Stimulated activated naive CD8-positive, alpha-beta T cell treated with anti-CD3 and anti-CD28 coated beads, Interleukin-15, amount 100 ng/mL, for 72 hours (primary cell): ENCODE data around the gene ZNF827.

Experiments used
- ATAC-seq: fragments of 150-1000 bp; cut with Tn5 transposase; 2 replicates; pipeline ENCODE4 v1.10.0; 2021; ENCODE audit warnings: mild to moderate bottlenecking, moderate library complexity
- DNase-seq, 2 donors: peaks; one replicate each; pipeline ENCODE4 v3.0.0; 2021 to 2022
- H3K27ac Mint-ChIP-seq, 2 donors: one replicate each; pipeline ENCODE4 v1.8.0; 2022; ENCODE audit warnings: mild to moderate bottlenecking in 2 of 2, mixed read lengths in 2 of 2, moderate library complexity in 2 of 2
- H3K27me3 Mint-ChIP-seq: one replicate; pipeline ENCODE4 v1.8.0; 2022; ENCODE audit warnings: mixed read lengths
- H3K4me1 Mint-ChIP-seq: one replicate; pipeline ENCODE4 v1.8.0; 2022; ENCODE audit warnings: mild to moderate bottlenecking, mixed read lengths
- H3K4me3 Mint-ChIP-seq, 2 donors: one replicate each; pipeline ENCODE4 v1.8.0; 2022; ENCODE audit warnings: mild to moderate bottlenecking in 2 of 2, mixed read lengths in 2 of 2, moderate library complexity in 1 of 2
- H3K9me3 Mint-ChIP-seq, 2 donors: one replicate each; pipeline ENCODE4 v1.8.0; 2022; ENCODE audit warnings: mixed read lengths in 2 of 2

ZNF827 gene

DNA sequence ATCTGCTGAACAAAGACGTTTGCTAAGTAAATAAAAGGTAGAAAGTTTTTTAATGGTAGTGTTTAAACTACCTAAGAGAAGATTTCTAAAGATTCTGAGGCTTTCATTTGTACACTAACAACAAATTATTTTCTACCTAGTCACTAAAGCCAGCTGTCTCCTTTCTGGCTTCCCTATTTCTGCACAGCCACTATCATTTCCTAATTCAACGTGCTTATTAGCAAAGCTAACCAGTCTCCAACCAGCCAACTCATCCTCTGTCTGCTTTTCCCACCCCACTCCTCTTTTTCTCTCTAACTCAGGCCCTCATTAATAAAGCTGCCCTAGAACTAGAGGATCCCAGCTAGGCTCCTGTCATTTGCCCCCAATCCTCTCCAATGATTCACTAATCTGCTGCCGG lies 118.2 kb downstream of the ZNF827 start:
- Mint-ChIP-seq H3K27ac (no peak overlapping the region), H3K4me1 (peaks cover 42% of the 10 kb centered on the region), H3K9me3 (no peaks in the 10 kb centered on the region), H3K4me3 (no peak overlapping the region), H3K27me3 (no peaks in the 10 kb centered on the region)
- ATAC-seq (no peak), DNase-seq (no peak)

DNA sequence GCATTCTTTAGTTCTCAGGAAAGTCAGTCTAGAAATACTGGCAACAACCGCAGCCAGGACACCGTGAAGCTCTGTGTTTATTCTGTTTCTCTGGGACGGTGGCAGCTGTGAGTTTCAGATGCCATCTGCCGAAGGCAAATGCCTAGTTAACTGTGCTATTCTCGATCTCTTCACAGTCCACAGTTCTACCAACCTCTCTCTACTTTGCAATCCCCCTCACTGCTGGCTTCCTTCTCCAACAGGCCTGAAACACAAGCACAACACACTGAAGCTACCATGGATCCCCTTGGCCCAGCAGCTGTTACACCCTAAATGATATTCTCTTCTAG lies 118.8 kb downstream of the ZNF827 start:
- DNase-seq: no peak
- Mint-ChIP-seq H3K9me3 (no peaks in the 10 kb centered on the region), H3K4me3 (no peak overlapping the region), H3K4me1 (peaks cover 42% of the 10 kb centered on the region), H3K27me3 (no peaks in the 10 kb centered on the region), H3K27ac (no peak overlapping the region)
- ATAC-seq: no peak

DNA sequence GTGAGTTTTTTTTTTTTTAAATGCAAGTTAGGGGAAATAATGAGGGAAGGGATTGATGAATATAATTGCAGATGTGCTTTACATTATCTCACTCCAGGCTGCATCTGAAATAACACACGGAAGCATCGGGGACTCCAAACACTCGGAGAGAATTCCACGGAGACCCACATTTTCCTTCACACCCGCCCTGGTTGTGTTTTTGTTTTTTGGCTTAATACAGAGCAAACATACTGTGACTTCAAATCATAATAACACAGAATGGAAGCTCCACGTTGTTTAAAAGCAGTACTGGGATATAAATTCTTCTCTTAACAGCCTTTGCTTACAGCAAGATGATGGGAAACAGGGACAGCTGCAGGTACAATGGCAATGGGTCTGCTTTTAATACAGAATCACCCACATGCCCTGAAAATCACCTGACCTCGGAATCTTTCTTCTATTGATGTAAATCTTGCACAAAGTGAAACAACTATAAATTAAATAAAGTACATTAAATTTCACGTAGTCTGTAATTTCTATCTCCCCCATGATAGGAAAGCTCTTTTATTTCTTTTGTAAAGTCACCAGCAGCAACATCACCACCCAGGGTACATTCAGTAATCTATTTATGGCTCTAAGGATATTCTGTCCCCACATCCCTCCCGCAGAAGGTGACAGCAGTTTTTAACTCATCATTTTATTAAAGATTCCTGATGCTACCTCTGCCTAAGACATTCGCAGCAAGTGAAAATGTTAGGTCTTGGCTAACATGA lies 119.3 kb downstream of the ZNF827 start:
- DNase-seq (no peak), ATAC-seq (no peak)
- H3K4me1 Mint-ChIP-seq: peaks cover 42% of the 10 kb centered on the region
- no peak overlapping the region for H3K4me3 Mint-ChIP-seq
- no peaks in the 10 kb centered on the region for H3K9me3 Mint-ChIP-seq
- H3K27me3 Mint-ChIP-seq: no peaks in the 10 kb centered on the region
- no peak overlapping the region for H3K27ac Mint-ChIP-seq

DNA sequence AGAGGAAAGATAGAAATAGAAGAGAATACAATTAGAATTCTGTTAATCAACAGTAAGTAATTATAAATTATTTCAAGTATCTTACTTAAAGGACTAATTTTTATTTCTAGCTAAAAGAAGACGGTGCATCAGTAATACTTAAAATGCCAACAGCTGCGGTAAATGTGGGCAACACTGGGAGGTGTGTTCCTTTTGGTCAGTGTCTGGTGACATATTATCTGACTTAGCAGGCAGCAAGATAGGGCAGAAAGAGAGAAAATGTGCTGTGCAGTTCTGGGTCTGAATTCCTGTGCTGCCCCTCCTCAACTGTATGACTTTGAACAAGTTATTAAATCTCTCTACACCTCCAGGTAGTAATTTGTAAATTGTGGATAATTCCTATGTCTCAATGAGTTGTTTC lies 120.6 kb downstream of the ZNF827 start:
- no peak for DNase-seq
- H3K4me3 Mint-ChIP-seq: no peak overlapping the region
- H3K27ac Mint-ChIP-seq: no peak overlapping the region
- peaks cover 35% of the 10 kb centered on the region for H3K4me1 Mint-ChIP-seq
- no peak for ATAC-seq
- no peaks in the 10 kb centered on the region for H3K9me3 Mint-ChIP-seq
- no peaks in the 10 kb centered on the region for H3K27me3 Mint-ChIP-seq

DNA sequence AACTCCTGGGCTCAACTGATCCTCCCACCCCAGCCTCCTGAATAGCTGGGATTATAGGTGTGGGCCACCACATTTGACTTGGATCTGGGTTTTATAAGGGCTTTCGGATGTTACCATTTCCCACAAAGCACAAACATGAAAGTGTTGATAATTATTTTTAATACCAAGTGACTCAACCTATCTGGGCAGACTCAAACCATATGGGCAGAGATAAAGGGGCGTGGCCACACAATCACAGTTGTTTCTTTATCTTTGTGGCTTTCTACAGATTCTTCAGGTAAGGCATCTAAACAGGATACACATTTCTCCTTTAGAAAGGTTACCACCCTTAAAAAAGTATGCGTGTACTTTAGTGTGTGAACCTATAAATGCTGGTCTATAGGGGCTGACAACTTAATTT lies 122.5 kb downstream of the ZNF827 start:
- Mint-ChIP-seq H3K9me3 (no peaks in the 10 kb centered on the region), H3K4me1 (peaks cover 39% of the 10 kb centered on the region), H3K4me3 (no peak overlapping the region), H3K27me3 (no peaks in the 10 kb centered on the region), H3K27ac (peak overlapping the region in 1 of 2 donors; percentile 66)
- DNase-seq: no peak
- ATAC-seq: no peak

DNA sequence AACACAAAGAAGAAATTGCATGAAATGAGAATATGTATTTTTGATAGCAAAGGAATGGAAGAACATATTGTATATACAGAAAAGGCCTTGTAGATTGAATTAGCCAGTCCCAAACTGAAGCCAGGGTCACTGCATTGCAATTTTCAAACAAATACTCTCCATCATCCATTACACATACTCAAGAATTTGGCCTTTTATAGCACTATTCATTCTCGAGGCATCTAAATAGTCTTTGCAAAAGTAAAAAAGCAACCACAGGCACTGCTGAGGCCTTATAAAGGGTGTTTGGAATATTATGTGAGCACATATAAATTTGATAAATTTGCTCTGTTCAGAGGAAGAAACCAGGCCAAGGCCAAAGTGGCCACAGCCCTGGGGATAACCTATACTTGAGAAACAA lies 123.0 kb downstream of the ZNF827 start:
- H3K4me1 Mint-ChIP-seq: peaks cover 41% of the 10 kb centered on the region
- H3K27me3 Mint-ChIP-seq: no peaks in the 10 kb centered on the region
- no peak for DNase-seq
- H3K27ac Mint-ChIP-seq: peak overlapping the region in 1 of 2 donors; percentile 79
- peak overlapping the region; percentile 14 to 24 for H3K4me3 Mint-ChIP-seq
- ATAC-seq: no peak
- H3K9me3 Mint-ChIP-seq: no peaks in the 10 kb centered on the region

DNA sequence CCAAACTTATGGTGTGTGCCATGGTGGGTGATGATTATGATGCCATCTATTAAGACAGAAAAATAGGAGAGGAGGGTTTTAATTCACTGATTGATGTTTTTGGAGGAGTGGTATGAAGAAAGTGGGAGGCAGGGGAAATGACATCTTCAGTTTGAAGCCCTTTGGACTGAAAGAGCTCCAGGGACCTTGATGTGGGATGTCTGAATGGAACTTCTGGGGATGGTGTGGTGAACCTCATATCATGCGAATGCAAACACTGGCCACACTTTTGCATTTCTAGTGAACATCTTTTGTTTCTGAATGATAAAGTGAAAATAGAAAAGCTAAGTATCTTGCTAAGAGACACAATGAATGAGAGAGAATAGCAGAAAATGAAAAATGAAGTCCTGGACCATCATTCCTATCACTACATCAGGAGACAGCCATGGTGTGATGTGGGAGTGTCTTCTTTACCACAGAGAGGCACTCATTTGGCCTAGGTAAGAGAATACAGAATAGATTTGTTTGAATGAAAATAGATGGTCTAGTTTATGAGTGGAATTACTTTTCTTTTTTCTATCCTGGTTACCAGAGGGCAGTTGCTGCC lies 123.5 kb downstream of the ZNF827 start:
- Mint-ChIP-seq H3K4me3 (peak overlapping the region; percentile 14 to 24), H3K27ac (peak overlapping the region; percentile 8 to 79), H3K4me1 (peaks cover 43% of the 10 kb centered on the region), H3K9me3 (no peaks in the 10 kb centered on the region), H3K27me3 (no peaks in the 10 kb centered on the region)
- DNase-seq (peak in 1 of 2 donors; percentile 31), ATAC-seq (peak; percentile 76)

DNA sequence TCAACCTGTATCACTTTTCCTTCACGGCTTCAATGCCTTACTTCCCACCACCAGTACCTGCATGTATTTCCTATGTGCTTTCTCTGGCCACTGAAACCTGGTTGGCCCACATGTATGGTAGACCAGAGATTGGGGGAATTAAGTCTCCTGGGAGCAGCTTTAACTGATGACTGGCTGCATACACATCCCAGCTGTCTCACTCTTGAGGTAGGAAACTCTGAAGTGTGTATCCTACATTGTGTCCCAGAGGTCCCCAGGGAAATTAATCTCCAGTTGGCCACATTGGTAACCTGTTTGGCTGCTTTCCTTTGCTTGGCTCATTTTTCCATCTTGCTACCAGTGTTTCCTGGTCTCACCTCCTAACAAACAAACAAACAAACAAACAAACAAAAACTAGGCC lies 124.4 kb downstream of the ZNF827 start:
- DNase-seq (no peak), ATAC-seq (no peak)
- no peaks in the 10 kb centered on the region for H3K27me3 Mint-ChIP-seq
- H3K4me3 Mint-ChIP-seq: no peak overlapping the region
- H3K27ac Mint-ChIP-seq: peak overlapping the region in 1 of 2 donors; percentile 85
- H3K4me1 Mint-ChIP-seq: peaks cover 46% of the 10 kb centered on the region
- no peaks in the 10 kb centered on the region for H3K9me3 Mint-ChIP-seq

DNA sequence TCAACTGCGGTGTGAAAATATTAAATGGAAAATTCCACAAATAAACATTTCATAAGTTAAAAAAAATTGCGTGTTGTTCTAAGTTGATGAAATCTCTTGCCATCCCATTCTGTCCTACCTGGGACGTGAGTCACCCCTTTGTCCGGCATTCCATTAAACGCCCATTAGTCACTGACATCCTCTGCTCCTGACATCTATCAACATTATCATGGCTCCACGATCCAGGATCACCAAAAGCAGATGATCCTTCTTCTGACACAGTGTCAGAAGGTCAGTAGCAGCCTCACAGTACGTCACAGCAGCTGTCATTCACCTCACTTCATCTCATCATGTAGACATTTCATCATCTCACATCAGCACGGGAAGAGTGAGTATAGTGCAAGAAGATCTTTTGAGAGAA lies 125.7 kb downstream of the ZNF827 start:
- Mint-ChIP-seq H3K27ac (no peak overlapping the region), H3K4me1 (peaks cover 58% of the 10 kb centered on the region), H3K4me3 (no peak overlapping the region)

DNA sequence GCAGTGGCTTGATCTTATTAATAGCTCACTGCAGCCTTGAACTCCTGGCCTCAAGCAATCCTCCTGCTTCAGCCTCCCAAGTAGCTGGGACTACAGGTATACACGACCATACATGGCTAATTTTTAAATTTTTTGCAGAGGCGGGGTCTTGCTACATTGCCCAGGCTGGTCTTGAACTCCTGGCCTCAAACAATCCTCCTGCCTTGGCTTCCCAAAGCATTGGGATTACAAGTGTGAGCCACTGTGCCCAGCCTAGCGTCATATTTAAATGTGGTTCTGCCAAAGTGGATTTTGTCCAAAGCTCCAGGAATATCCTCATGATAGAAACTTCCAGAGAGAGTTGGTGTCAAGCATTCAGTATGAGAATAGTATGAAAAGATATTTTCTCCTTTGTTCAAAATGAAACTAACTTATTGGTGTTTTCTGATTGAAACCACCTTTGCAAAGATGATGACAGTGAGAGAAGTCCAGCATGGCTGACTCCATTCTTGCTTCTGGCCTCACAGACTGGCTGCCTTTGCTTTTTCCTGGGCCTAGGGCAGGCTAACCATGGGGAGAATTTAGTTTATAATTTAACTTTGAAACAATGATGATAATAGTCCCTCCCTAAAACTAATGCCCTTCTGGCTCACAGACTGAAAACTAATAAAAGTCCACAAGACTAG lies 129.6 kb downstream of the ZNF827 start:
- peak in 1 of 2 donors; percentile 30 for DNase-seq
- H3K27ac Mint-ChIP-seq: peak overlapping the region; percentile 87 to 97
- H3K4me3 Mint-ChIP-seq: peak overlapping the region; percentile 49 to 80
- H3K27me3 Mint-ChIP-seq: no peaks in the 10 kb centered on the region
- peaks cover 56% of the 10 kb centered on the region for H3K4me1 Mint-ChIP-seq
- no peaks in the 10 kb centered on the region for H3K9me3 Mint-ChIP-seq
- peak; percentile 42 for ATAC-seq

More for the DNA sequence above, 125.7 kb downstream of the ZNF827 start:
- ATAC-seq (no peak), DNase-seq (no peak)
- H3K27me3 Mint-ChIP-seq: no peaks in the 10 kb centered on the region
- H3K9me3 Mint-ChIP-seq: no peaks in the 10 kb centered on the region

DNA sequence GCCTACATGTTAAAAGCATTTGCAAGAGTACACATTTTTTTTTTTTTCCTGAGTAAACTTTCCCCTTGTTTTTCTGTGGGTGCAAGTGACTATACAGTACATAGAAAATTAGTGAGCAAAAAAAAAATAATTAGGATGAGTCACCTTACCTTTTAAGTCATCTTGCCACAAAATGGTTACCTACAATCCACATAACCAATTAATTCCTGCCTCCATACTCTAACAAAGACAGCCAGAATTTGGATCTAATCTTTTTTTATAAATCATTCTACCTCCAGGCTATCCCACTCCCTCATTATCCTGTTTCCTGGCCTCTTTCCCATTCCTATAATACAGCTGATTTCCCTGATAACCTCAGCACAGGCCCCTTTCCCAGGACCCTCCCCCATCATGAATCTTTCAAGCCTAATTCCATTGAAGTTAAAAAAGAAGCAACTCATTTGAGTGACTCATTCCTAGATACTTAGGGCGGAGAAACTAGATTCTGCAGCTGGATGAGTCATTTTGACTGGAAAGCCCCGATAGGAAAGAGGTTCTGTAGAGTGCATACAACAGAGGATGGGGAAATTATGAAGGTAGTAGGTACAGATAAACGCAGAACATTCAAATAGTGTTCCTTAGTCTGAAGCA lies 130.5 kb downstream of the ZNF827 start:
- H3K4me1 Mint-ChIP-seq: peaks cover 56% of the 10 kb centered on the region
- ATAC-seq (peak; percentile 92), DNase-seq (peak; percentile 69 to 71)
- H3K27ac Mint-ChIP-seq: peak overlapping the region; percentile 96 to 98
- H3K27me3 Mint-ChIP-seq: no peaks in the 10 kb centered on the region
- peak overlapping the region; percentile 71 to 80 for H3K4me3 Mint-ChIP-seq
- no peaks in the 10 kb centered on the region for H3K9me3 Mint-ChIP-seq

DNA sequence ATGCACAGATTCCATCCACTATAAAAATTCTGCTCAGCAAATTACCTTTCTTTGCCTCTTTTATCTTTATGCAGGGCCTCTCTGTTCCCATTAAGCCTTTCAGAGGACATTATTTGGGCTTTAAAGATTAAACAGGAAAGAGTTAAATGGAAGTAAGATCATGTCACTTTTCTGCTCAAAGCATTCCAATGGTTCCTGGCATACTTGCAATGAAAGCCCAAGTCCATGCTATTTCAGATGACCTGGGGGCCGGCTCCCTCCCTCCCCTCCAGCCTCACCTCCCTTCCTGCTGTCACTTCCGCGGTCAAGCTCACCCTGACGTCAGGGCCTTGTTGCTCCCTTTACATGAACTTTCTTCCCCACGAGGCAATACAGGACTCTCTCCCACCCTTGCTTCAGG lies 133.1 kb downstream of the ZNF827 start:
- no peak overlapping the region for H3K4me3 Mint-ChIP-seq
- no peaks in the 10 kb centered on the region for H3K9me3 Mint-ChIP-seq
- ATAC-seq (no peak), DNase-seq (no peak)
- H3K27me3 Mint-ChIP-seq: no peaks in the 10 kb centered on the region
- H3K27ac Mint-ChIP-seq: no peak overlapping the region
- peaks cover 52% of the 10 kb centered on the region for H3K4me1 Mint-ChIP-seq

DNA sequence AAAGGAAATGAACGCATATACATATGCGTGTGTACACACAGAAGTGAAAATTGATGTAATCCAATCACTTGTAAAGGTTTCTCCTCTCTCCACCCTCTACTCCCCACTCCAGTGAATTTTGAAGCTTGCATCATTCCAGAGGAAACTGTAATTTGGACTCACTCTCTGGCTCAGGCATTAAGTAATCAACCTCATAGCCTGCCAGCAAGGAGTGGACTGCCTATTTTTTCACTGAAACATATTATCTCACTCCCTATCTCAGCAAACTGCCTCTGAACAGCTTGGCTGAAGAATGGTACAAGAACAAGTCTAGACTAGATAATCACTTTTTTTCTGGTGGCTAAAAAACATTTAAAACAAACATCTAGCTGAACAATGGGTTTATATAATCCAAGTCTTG lies 134.5 kb downstream of the ZNF827 start:
- Mint-ChIP-seq H3K27me3 (no peaks in the 10 kb centered on the region), H3K27ac (no peak overlapping the region), H3K4me3 (no peak overlapping the region), H3K4me1 (peaks cover 44% of the 10 kb centered on the region), H3K9me3 (no peaks in the 10 kb centered on the region)
- no peak for ATAC-seq
- DNase-seq: no peak

DNA sequence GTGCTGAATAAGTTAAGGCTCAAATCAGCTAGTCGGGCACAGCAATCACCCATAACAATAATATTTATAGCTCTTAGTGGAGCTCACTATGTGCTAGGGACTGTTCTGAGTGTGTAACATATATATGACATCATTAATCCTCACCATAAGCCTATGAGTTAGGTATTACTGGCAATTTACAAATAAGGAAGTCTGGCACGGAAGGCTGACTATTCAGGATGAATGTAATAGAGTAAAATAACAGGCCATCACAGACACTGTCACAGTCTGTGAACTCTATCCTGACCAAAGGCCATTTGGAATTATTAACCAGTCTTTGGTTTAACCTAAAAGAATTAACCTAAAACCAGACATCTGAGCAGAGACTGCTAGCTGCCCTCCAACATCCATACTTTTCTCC lies 139.4 kb downstream of the ZNF827 start:
- H3K27ac Mint-ChIP-seq: peak overlapping the region in 1 of 2 donors; percentile 27
- no peaks in the 10 kb centered on the region for H3K27me3 Mint-ChIP-seq
- peaks cover 11% of the 10 kb centered on the region for H3K4me1 Mint-ChIP-seq
- no peak for ATAC-seq
- no peaks in the 10 kb centered on the region for H3K9me3 Mint-ChIP-seq
- DNase-seq: no peak
- no peak overlapping the region for H3K4me3 Mint-ChIP-seq

DNA sequence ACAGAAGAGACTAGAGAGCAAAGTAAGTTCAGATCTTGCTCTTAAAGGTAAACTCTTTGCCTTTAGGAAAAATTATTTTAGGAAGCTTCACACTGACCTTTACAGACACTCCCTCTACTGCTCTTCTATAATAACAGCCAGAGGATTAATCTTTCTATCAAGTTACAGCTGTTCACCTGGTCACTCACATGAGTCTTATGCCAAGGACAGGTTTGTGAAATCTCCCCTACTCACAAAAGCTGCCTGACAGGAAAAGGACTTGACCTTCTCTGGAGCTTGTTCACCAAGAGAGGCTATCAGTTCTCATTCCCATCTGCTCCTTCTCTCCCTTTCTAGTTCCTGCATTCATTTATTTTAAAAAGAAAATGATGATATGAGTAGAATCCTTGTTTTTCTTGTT lies 141.3 kb downstream of the ZNF827 start:
- no peak overlapping the region for H3K4me3 Mint-ChIP-seq
- ATAC-seq: no peak
- no peak for DNase-seq
- no peak overlapping the region for H3K27ac Mint-ChIP-seq
- peaks cover 10% of the 10 kb centered on the region for H3K4me1 Mint-ChIP-seq
- no peaks in the 10 kb centered on the region for H3K27me3 Mint-ChIP-seq
- no peaks in the 10 kb centered on the region for H3K9me3 Mint-ChIP-seq

DNA sequence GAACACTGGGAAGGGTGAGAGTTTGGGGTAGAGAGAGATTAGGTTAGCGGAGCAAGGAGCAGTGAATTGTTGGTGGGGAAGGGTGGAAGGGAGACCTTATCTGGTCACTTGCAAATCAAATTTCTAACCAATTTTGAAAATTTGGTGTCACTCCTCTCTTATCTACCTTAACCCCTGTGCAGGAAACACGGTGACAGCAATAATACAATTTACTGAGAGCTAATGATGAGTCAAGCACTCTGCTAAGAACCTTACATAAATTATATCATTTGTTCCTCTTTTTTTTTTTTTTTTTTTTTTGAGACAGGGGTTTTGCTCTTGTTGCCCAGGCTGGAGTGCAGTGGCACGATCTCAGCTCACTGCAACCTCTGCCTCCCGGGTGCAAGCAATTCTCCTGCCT lies 142.3 kb downstream of the ZNF827 start:
- H3K27me3 Mint-ChIP-seq: no peaks in the 10 kb centered on the region
- ATAC-seq (no peak), DNase-seq (no peak)
- no peak overlapping the region for H3K4me3 Mint-ChIP-seq
- peaks cover 6% of the 10 kb centered on the region for H3K4me1 Mint-ChIP-seq
- H3K27ac Mint-ChIP-seq: no peak overlapping the region
- H3K9me3 Mint-ChIP-seq: no peaks in the 10 kb centered on the region
